ENCODE results near the gene ASZ1. TPM values are rescaled to one million over a fixed set of nuclear protein-coding genes. Genes with fewer than 3 reads are reported as not detected.

The ASZ1 gene
- total RNA-seq, 1 experiment from 2014 or later: not detected

DNA sequence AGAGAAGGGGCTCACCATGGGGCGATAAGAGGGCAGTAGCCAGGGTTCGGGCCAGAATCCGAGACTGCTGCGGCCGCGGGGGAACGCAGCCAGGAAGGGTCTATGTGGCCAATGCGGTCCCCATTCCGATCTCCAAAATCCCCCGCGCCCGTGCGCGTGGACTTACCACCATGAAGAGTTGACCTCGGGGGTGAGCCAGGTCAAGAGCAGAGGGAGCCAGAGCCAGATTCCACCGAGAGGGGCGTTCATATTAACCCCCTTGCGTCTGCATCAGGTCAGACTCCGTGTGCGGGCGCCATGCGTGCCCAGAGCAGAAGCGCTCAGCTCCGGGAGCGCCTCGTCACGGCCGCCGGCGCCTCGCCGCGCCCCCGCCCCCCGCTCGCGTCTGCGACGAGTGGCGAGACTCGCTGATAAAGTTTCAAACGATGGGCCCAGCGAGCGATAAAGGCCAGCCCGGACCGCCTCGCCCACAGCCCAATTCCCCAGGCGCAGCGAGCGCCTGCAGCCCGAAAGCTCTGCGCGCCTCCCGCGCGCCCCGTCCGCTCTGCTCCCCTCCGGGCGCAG lies 104.5 kb downstream of the ASZ1 start, which contains the start of gene WNT2:
Gene WNT2, minus strand, starts transcription at position 318 of the 564 bp plus-strand sequence. Its CDS starts 69 bp downstream, at position 249.
- Histone ChIP-seq H3K4me1 (ENCODE audit: control insufficient read depth in 1 of 2, insufficient read depth in 2 of 2, low read length in 2 of 2) (no peaks in the 10 kb centered on the region), H2AFZ (ENCODE audit: low read depth, low read length, poor library complexity, severe bottlenecking) (no peak within 1 kb of the TSS), H3K9me2 (ENCODE audit: insufficient read depth) (no peaks in the 10 kb centered on the region), H3K27me3 (ENCODE audit: insufficient read depth, low read length) (no peaks in the 10 kb centered on the region), H3K36me3 (ENCODE audit: control insufficient read depth in 1 of 2, insufficient read depth in 2 of 2, low read length in 2 of 2) (no peaks in the 10 kb centered on the region), H3K27ac (ENCODE audit: low read depth, low read length) (no peak within 1 kb of the TSS), H3K9ac (ENCODE audit: low read length) (no peak within 1 kb of the TSS), H3K4me3 (replicated peaks in 1 of 2; ENCODE audit: low read depth in 1 of 2, low read length in 2 of 2) (no peak within 1 kb of the TSS), H3K9me3 (ENCODE audit: control insufficient read depth in 1 of 2, insufficient read depth in 1 of 2, low read depth in 1 of 2, low read length in 2 of 2) (peaks cover 0 to 7% of the 10 kb centered on the region in 2 experiments; a peak in 1 of 4 replicates), H4K20me1 (ENCODE audit: insufficient read depth) (no peaks in the 10 kb centered on the region), H3K79me2 (ENCODE audit: insufficient read depth, low read length) (no peaks in the 10 kb centered on the region), H3K4me2 (ENCODE audit: low read length) (no peak within 1 kb of the TSS)
- ChIA-PET POLR2A (no interaction called here), RAD21 (ENCODE audit: low non-redundant PET in 1 of 2, low total read pairs in 2 of 2, uncharacterized antibody in 2 of 2, unreplicated experiment in 2 of 2) (no interaction called here), CTCF (no interaction called here)
- no peak for DNase-seq (ENCODE audit: low read depth, low spot score)
- TF ChIP-seq POLR2AphosphoS5 (IDR thresholded peaks at IDR 0.05; ENCODE audit: low read depth, low read length) (no peak), EZH2 (IDR thresholded peaks at IDR 0.05) (no peak), RAD21 (IDR thresholded peaks at IDR 0.05; ENCODE audit: low read depth) (no peak), SIN3A (IDR thresholded peaks at IDR 0.05; ENCODE audit: low read depth) (no peak), FOSL1 (IDR thresholded peaks at IDR 0.05; ENCODE audit: low read depth) (no peak), SRF (IDR thresholded peaks at IDR 0.05; ENCODE audit: low read depth) (no peak), EZH2phosphoT487 (IDR thresholded peaks at IDR 0.05; ENCODE audit: borderline replicate concordance) (no peak), ZFX (IDR thresholded peaks at IDR 0.05) (no peak)
- TF ChIP-seq, protein P1, sequence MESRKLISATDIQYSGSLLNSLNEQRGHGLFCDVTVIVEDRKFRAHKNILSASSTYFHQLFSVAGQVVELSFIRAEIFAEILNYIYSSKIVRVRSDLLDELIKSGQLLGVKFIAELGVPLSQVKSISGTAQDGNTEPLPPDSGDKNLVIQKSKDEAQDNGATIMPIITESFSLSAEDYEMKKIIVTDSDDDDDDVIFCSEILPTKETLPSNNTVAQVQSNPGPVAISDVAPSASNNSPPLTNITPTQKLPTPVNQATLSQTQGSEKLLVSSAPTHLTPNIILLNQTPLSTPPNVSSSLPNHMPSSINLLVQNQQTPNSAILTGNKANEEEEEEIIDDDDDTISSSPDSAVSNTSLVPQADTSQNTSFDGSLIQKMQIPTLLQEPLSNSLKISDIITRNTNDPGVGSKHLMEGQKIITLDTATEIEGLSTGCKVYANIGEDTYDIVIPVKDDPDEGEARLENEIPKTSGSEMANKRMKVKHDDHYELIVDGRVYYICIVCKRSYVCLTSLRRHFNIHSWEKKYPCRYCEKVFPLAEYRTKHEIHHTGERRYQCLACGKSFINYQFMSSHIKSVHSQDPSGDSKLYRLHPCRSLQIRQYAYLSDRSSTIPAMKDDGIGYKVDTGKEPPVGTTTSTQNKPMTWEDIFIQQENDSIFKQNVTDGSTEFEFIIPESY (IDR thresholded peaks at IDR 0.05; ENCODE audit: extremely low read depth, insufficient replicate concordance, low read length): no peak
- TF ChIP-seq, protein P2, sequence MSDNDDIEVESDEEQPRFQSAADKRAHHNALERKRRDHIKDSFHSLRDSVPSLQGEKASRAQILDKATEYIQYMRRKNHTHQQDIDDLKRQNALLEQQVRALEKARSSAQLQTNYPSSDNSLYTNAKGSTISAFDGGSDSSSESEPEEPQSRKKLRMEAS (IDR thresholded peaks at IDR 0.05): no peak
- TF ChIP-seq, protein P3, sequence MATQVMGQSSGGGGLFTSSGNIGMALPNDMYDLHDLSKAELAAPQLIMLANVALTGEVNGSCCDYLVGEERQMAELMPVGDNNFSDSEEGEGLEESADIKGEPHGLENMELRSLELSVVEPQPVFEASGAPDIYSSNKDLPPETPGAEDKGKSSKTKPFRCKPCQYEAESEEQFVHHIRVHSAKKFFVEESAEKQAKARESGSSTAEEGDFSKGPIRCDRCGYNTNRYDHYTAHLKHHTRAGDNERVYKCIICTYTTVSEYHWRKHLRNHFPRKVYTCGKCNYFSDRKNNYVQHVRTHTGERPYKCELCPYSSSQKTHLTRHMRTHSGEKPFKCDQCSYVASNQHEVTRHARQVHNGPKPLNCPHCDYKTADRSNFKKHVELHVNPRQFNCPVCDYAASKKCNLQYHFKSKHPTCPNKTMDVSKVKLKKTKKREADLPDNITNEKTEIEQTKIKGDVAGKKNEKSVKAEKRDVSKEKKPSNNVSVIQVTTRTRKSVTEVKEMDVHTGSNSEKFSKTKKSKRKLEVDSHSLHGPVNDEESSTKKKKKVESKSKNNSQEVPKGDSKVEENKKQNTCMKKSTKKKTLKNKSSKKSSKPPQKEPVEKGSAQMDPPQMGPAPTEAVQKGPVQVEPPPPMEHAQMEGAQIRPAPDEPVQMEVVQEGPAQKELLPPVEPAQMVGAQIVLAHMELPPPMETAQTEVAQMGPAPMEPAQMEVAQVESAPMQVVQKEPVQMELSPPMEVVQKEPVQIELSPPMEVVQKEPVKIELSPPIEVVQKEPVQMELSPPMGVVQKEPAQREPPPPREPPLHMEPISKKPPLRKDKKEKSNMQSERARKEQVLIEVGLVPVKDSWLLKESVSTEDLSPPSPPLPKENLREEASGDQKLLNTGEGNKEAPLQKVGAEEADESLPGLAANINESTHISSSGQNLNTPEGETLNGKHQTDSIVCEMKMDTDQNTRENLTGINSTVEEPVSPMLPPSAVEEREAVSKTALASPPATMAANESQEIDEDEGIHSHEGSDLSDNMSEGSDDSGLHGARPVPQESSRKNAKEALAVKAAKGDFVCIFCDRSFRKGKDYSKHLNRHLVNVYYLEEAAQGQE (IDR thresholded peaks at IDR 0.05; ENCODE audit: low read depth): no peak
- BruUV-seq (replicated peaks): no TSS peak
- ATAC-seq: no peak
- intact Hi-C loops (cut with micrococcal nuclease): no loop called here

Data from HCT116 (cell line).